ENCODE results near the gene GTF3C2. TPM values are rescaled to one million over a fixed set of nuclear protein-coding genes. Genes with fewer than 3 reads are reported as not detected.

Gene GTF3C2
- total RNA-seq, 3 donors from 2014 or later, result 32.6 to 63.5 (median 55.7) TPM

DNA sequence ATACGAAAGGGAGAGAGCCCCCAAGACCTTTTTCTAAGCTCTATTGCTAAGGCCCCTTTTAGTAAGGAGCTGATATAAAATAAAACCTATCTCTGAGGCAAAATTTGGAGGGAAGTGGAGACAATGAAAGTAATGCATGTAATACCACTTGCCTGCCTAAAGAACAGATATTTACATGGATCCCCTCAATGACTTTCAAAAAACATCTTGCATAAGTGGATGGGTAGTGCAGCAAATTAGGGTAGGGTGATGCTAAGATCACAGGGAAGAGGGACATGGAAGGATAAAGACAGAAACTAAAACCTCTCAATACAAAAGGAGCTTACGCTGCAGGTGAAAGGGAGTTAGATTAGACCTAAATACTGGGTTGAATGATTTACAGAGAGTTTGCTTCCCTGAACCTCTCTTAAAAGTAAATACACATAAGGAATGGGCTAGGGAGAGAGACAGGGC, 22.8 kb upstream of the GTF3C2 start:
- H3K9me3 ChIP-seq, result no peaks in the 10 kb centered on the region
- H3K4me3 ChIP-seq, result peak overlapping the region; percentile 55 to 80 (median 75)
- peaks cover 4 to 11% of the 10 kb centered on the region in 2 donors for H3K4me1 ChIP-seq
- no peaks in the 10 kb centered on the region for H3K27me3 ChIP-seq
- no peak for DNase-seq (ENCODE audit: low spot score in 2 of 2)
- intact Hi-C loops (cut with DNase I; ENCODE audit: low total_unique reads), result no loop called here
- peak overlapping the region; percentile 90 to 91 for H3K27ac ChIP-seq
- H3K36me3 ChIP-seq, result no peaks in the 10 kb centered on the region
- TF ChIP-seq POLR2AphosphoS5 (IDR thresholded peaks at IDR 0.05) (no peak), POLR2A (IDR thresholded peaks at IDR 0.05) (no peak)
- TF ChIP-seq, protein P1, sequence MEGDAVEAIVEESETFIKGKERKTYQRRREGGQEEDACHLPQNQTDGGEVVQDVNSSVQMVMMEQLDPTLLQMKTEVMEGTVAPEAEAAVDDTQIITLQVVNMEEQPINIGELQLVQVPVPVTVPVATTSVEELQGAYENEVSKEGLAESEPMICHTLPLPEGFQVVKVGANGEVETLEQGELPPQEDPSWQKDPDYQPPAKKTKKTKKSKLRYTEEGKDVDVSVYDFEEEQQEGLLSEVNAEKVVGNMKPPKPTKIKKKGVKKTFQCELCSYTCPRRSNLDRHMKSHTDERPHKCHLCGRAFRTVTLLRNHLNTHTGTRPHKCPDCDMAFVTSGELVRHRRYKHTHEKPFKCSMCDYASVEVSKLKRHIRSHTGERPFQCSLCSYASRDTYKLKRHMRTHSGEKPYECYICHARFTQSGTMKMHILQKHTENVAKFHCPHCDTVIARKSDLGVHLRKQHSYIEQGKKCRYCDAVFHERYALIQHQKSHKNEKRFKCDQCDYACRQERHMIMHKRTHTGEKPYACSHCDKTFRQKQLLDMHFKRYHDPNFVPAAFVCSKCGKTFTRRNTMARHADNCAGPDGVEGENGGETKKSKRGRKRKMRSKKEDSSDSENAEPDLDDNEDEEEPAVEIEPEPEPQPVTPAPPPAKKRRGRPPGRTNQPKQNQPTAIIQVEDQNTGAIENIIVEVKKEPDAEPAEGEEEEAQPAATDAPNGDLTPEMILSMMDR (IDR thresholded peaks at IDR 0.05), result no peak

DNA sequence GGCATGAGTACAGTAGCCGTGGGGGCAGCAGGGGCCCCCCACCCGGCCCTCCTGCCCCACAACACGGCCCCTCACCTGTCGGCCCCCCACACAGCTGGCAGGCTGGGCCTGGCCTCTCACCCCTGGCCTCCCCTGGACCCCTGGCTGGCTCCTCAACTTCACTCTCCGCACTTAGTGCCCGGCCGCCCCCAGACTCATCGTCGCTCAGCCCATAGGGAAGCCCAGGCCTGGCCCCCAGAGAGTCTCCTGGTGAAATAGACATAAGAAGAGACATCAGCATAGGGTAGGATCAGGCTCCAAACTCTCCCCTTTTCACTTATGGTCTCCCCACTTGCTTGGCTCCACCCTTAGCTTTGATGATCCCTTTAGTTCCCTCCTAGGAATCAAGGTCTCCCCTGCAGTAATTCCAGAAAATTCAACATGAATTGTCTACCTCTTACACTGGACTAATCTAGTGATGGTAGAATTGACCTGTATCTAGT, 22.3 kb upstream of the GTF3C2 start:
- DNase-seq (ENCODE audit: low spot score in 2 of 2), result no peak
- Histone ChIP-seq H3K9me3 (no peaks in the 10 kb centered on the region), H3K36me3 (no peaks in the 10 kb centered on the region), H3K27ac (no peak overlapping the region), H3K4me1 (peaks cover 4 to 11% of the 10 kb centered on the region in 2 donors), H3K27me3 (no peaks in the 10 kb centered on the region), H3K4me3 (no peak overlapping the region)
- intact Hi-C loops (cut with DNase I; ENCODE audit: low total_unique reads), result no loop called here
- no peak for TF ChIP-seq POLR2AphosphoS5 (IDR thresholded peaks at IDR 0.05)
- TF ChIP-seq, protein P1 (IDR thresholded peaks at IDR 0.05), result no peak
- no peak for TF ChIP-seq POLR2A (IDR thresholded peaks at IDR 0.05)

DNA sequence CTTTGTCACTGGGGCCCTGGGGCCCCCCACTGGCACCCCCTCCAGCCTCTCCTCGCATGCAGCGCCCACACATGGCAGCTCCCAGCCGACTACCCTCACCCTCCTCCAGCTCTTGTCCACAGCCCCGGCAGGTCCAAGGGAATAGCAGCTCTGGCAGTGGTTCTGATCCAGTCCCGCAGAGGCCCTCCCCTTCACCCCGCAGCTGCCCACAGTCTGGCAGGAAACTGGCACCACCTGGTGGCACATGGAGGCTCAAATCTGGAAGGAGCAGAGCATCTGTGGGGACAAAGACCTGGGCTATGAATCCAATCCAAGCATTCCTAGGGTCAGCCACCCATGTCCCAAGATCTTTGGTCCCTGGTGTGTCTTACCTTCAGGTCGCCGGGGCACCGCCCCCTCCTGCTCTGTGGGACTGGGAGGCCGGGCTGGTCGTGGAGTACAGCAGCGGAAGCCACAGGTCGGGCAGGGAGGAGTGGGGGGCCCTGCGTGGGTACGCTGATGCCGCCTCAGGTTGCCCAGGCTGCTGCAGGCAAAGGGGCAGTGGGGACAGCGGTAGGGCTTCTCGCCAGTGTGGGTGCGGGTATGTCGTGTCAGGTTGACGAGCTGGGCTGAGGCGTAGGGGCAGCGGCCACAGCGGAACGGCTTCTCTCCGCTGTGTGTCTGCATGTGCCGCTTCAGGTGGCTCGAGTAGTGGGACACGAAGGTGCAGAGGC, 21.7 kb upstream of the GTF3C2 start:
- intact Hi-C loops (cut with DNase I; ENCODE audit: low total_unique reads), result no loop called here
- Histone ChIP-seq H3K4me3 (no peak overlapping the region), H3K27me3 (no peaks in the 10 kb centered on the region), H3K9me3 (no peaks in the 10 kb centered on the region), H3K27ac (no peak overlapping the region), H3K36me3 (no peaks in the 10 kb centered on the region), H3K4me1 (peaks cover 4 to 11% of the 10 kb centered on the region in 2 donors)
- TF ChIP-seq POLR2A (IDR thresholded peaks at IDR 0.05), result no peak
- TF ChIP-seq, protein P1 (IDR thresholded peaks at IDR 0.05), result peak in 1 of 3 donors; percentile 10
- TF ChIP-seq POLR2AphosphoS5 (IDR thresholded peaks at IDR 0.05), result no peak
- no peak for DNase-seq (ENCODE audit: low spot score in 2 of 2)

DNA sequence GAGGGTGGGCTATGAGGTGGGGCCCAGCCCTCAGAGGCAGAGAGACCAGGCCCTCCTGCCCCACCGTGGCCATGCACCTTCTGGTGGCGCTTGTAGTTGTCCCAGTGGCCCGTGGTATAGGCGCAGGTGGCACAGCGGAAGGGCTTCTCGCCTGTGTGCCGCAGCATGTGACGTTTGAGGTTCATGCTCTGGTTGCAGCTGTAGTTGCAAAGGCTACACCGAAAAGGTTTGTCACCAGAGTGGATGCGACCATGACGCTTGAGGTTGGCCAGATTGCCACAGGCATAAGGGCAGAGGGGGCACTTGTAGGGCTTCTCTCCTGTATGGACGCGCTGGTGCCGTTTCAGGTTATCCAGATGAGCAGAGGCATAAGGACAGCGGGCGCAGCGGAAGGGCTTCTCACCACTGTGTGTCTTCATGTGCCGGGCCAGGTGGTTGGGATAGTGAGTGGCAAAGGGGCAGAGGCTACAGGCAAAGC, 21.1 kb upstream of the GTF3C2 start:
- Histone ChIP-seq H3K27ac (no peak overlapping the region), H3K36me3 (no peaks in the 10 kb centered on the region), H3K9me3 (no peaks in the 10 kb centered on the region), H3K27me3 (no peaks in the 10 kb centered on the region), H3K4me3 (no peak overlapping the region), H3K4me1 (peaks cover 4 to 11% of the 10 kb centered on the region in 2 donors)
- intact Hi-C loops (cut with DNase I; ENCODE audit: low total_unique reads), result no loop called here
- DNase-seq (ENCODE audit: low spot score in 2 of 2), result no peak
- TF ChIP-seq POLR2A (IDR thresholded peaks at IDR 0.05) (no peak), POLR2AphosphoS5 (IDR thresholded peaks at IDR 0.05) (no peak)
- TF ChIP-seq, protein P1 (IDR thresholded peaks at IDR 0.05), result no peak

All from breast epithelium (tissue), 4 donors.